BJ (cell line): Measurements from ENCODE around the gene FOXF1. TPM values are rescaled to one million over a fixed set of nuclear protein-coding genes. Genes with fewer than 3 reads are reported as not detected.

Source experiments
- CTCF ChIA-PET: fragments of 350-600 bp; formaldehyde crosslinking; extraction: SDS; loops from one replicate; lab custom pipeline; 2021; ENCODE audit warnings: antibody characterized with exemption, inconsistent platforms; lab: Yijun Ruan, JAX
- POLR2A ChIA-PET: fragments of 300-600 bp; sonication (Branson Sonifier 250); formaldehyde crosslinking; extraction: SDS; loops from one replicate; lab custom pipeline; 2021; ENCODE audit warnings: antibody characterized with exemption; lab: Charles Lee
- DNase-seq: peaks from one replicate; pipeline ENCODE4 v3.0.0-alpha.2; 2011; ENCODE audit warnings: low read depth
- H3K27me3 ChIP-seq: 2 replicates; pipeline ENCODE4 v1.6.0; 2011; ENCODE audit warnings: low read length; ENCODE audit not compliant: control insufficient read depth, insufficient read depth
- H3K36me3 ChIP-seq: 2 replicates; pipeline ENCODE4 v1.5.1; 2011; ENCODE audit warnings: low read length; ENCODE audit not compliant: control insufficient read depth, insufficient read depth
- H3K4me3 ChIP-seq: 2 replicates; pipeline ENCODE4 v1.5.1; 2011; ENCODE audit warnings: low read depth, mild to moderate bottlenecking, control low read depth, low read length
- CTCF ChIP-seq: IDR thresholded peaks from 2 replicates; pipeline ENCODE4 v1.5.1; 2011; ENCODE audit warnings: low read depth, mild to moderate bottlenecking, control low read depth, inconsistent platforms, low read length, moderate library complexity; ENCODE audit not compliant: insufficient read depth
- polyA plus RNA-seq: library from polyadenylated mRNA; depleted of rRNA; stranded (reverse); fragments of >200 nt; gene quantifications from 2 replicates; pipeline ENCODE4 v1.2.3, GENCODE V29; 2011

Gene FOXF1
- polyA plus RNA-seq, 1 experiment: 7.7 TPM

- no peak for DNase-seq
- ChIA-PET CTCF (interaction anchor here (1.1 kb wide), 2 partner anchors 9 to 25 kb away, joined by 3 to 4 read pairs; no protein-coding TSS in a partner anchor), POLR2A (no interaction called here)
- peaks cover 5% of the 10 kb centered on the region for H3K27me3 ChIP-seq
- no peak for TF ChIP-seq CTCF
- H3K4me3 ChIP-seq: no peak overlapping the region
- H3K36me3 ChIP-seq: no peaks in the 10 kb centered on the region
Observed at GRCh38 chr16:86492267-86492960, 17.9 kb upstream of the FOXF1 start.

- H3K27me3 ChIP-seq: peaks cover 9% of the 10 kb centered on the region
- POLR2A ChIA-PET: no interaction called here
- TF ChIP-seq CTCF: no peak
Observed at GRCh38 chr16:86492961-86493629, 17.2 kb upstream of the FOXF1 start.

GRCh38 chr16:86494039-86494564 lies 16.2 kb upstream of the FOXF1 start:
- Histone ChIP-seq H3K4me3 (no peak overlapping the region), H3K36me3 (no peaks in the 10 kb centered on the region), H3K27me3 (peaks cover 12% of the 10 kb centered on the region)
- DNase-seq: no peak
- POLR2A ChIA-PET: no interaction called here
- TF ChIP-seq CTCF: no peak
- CTCF ChIA-PET: no interaction called here

More at GRCh38 chr16:86492961-86493629, 17.2 kb upstream of the FOXF1 start:
- CTCF ChIA-PET: interaction anchor here (1.1 kb wide), 2 partner anchors 8 to 25 kb away, joined by 3 to 4 read pairs; no protein-coding TSS in a partner anchor
- DNase-seq: no peak
- Histone ChIP-seq H3K36me3 (no peaks in the 10 kb centered on the region), H3K4me3 (no peak overlapping the region)

GRCh38 chr16:86494565-86495356 lies 15.6 kb upstream of the FOXF1 start:
- Histone ChIP-seq H3K4me3 (no peak overlapping the region), H3K36me3 (no peaks in the 10 kb centered on the region), H3K27me3 (peaks cover 12% of the 10 kb centered on the region)
- ChIA-PET CTCF (no interaction called here), POLR2A (no interaction called here)
- TF ChIP-seq CTCF: no peak
- no peak for DNase-seq

GRCh38 chr16:86495357-86495701 lies 15.0 kb upstream of the FOXF1 start:
- Histone ChIP-seq H3K27me3 (peaks cover 16% of the 10 kb centered on the region), H3K4me3 (no peak overlapping the region), H3K36me3 (no peaks in the 10 kb centered on the region)
- POLR2A ChIA-PET: no interaction called here
- no peak for DNase-seq
- no peak for TF ChIP-seq CTCF
- CTCF ChIA-PET: no interaction called here
